Measurements from ENCODE around the gene FAM216B.
A peak's percentile ranks its signal among the peaks of the same experiment; 100 is the strongest.

FAM216B gene

DNA sequence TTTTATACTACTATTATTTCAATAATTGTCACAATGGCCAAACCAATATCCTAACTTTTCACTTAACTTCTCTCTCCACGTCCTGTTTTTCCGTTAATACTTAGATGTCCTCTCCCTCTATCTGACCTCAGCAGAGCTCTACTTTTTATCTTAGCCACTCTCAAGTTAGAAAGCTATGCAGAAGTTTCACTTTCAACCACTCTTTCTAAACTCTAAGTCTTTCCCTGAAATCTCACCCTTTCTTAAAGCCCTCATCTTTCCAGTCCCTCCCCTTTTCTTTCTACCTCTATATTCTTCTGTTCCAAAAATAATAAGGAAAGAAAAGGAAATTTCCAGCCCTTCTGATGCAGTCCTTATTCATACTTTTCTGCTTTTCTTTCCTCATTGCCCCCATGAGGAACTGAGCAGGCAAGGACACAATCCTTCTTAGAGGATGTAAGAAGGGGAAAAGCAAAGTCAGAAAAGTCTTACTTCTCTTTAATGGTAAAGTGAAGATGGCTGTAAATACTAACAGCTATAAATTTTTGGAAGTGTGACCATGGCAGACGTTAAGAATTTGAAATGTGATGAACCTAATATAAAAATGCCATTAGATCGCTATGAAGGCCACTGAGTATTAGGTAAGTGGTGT, 23.0 kb downstream of the FAM216B start:
- no peak for ATAC-seq (ENCODE audit: insufficient read depth, low read depth)

DNA sequence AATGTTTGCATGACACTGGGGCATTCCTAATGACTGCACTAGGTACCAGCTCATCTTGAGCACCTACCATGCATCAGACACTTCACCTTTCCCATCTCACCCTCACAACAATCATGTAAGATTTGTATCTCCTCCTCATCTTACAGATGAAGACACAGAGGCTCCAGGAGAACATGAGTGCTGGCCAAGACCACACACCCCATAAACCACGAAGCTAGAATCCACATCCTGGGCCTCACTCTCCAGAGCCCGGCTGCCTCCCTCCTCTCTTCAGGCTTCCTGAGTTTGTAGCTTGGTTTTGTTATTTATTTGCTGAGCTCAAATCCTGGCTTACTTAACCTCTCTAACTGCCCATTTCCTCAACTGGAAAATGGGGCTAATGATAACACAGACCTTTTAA, 25.9 kb downstream of the FAM216B start:
- Histone ChIP-seq H3K4me2 (ENCODE audit: insufficient read depth, low read length) (no peak overlapping the region), H2AFZ (ENCODE audit: low read depth, low read length) (no peak overlapping the region), H4K20me1 (ENCODE audit: insufficient read depth, low read length) (no peaks in the 10 kb centered on the region), H3K9me3 (ENCODE audit: insufficient read depth, low read length, severe bottlenecking) (no peaks in the 10 kb centered on the region), H3K27ac (ENCODE audit: low read length) (no peak overlapping the region), H3K27me3 (ENCODE audit: insufficient read depth, low read length, poor library complexity) (peaks cover 8% of the 10 kb centered on the region), H3K9ac (ENCODE audit: low read depth, low read length) (no peak overlapping the region), H3K4me1 (ENCODE audit: insufficient read depth, low read length) (peaks cover 6% of the 10 kb centered on the region; the same call in 1 of the 2 replicates), H3K79me2 (ENCODE audit: insufficient read depth, low read length) (no peaks in the 10 kb centered on the region), H3K4me3 (ENCODE audit: low read depth in 1 of 2, low read length in 2 of 2) (no peak overlapping the region), H3K36me3 (ENCODE audit: insufficient read depth, low read length) (no peaks in the 10 kb centered on the region)
- DNase-seq (peak; percentile 27), ATAC-seq (ENCODE audit: insufficient read depth, low read depth) (peak; percentile 88)
- TF ChIP-seq, protein P1, sequence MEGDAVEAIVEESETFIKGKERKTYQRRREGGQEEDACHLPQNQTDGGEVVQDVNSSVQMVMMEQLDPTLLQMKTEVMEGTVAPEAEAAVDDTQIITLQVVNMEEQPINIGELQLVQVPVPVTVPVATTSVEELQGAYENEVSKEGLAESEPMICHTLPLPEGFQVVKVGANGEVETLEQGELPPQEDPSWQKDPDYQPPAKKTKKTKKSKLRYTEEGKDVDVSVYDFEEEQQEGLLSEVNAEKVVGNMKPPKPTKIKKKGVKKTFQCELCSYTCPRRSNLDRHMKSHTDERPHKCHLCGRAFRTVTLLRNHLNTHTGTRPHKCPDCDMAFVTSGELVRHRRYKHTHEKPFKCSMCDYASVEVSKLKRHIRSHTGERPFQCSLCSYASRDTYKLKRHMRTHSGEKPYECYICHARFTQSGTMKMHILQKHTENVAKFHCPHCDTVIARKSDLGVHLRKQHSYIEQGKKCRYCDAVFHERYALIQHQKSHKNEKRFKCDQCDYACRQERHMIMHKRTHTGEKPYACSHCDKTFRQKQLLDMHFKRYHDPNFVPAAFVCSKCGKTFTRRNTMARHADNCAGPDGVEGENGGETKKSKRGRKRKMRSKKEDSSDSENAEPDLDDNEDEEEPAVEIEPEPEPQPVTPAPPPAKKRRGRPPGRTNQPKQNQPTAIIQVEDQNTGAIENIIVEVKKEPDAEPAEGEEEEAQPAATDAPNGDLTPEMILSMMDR (IDR thresholded peaks at IDR 0.05; ENCODE audit: borderline replicate concordance, extremely low read depth, low read length, poor library complexity, severe bottlenecking): no peak
- no peak for TF ChIP-seq EZH2 (IDR thresholded peaks at IDR 0.05; ENCODE audit: borderline replicate concordance, low read depth, low read length, severe bottlenecking)

More for the DNA sequence above, 23.0 kb downstream of the FAM216B start:
- Histone ChIP-seq H3K9me3 (ENCODE audit: insufficient read depth, low read length, severe bottlenecking) (no peaks in the 10 kb centered on the region), H3K27ac (ENCODE audit: low read length) (no peak overlapping the region), H3K27me3 (ENCODE audit: insufficient read depth, low read length, poor library complexity) (peaks cover 8% of the 10 kb centered on the region), H3K4me2 (ENCODE audit: insufficient read depth, low read length) (no peak overlapping the region), H3K9ac (ENCODE audit: low read depth, low read length) (no peak overlapping the region), H3K4me1 (ENCODE audit: insufficient read depth, low read length) (peaks cover 6% of the 10 kb centered on the region; the same call in 1 of the 2 replicates), H3K36me3 (ENCODE audit: insufficient read depth, low read length) (no peaks in the 10 kb centered on the region), H4K20me1 (ENCODE audit: insufficient read depth, low read length) (no peaks in the 10 kb centered on the region), H3K79me2 (ENCODE audit: insufficient read depth, low read length) (no peaks in the 10 kb centered on the region), H3K4me3 (ENCODE audit: low read depth in 1 of 2, low read length in 2 of 2) (no peak overlapping the region), H2AFZ (ENCODE audit: low read depth, low read length) (no peak overlapping the region)
- DNase-seq: no peak
- TF ChIP-seq, protein P1 (IDR thresholded peaks at IDR 0.05; ENCODE audit: borderline replicate concordance, extremely low read depth, low read length, poor library complexity, severe bottlenecking): no peak
- TF ChIP-seq EZH2 (IDR thresholded peaks at IDR 0.05; ENCODE audit: borderline replicate concordance, low read depth, low read length, severe bottlenecking): no peak

GRCh38 chr13:42807866-42808265, 26.5 kb downstream of the FAM216B start:
- DNase-seq: no peak
- H3K27ac ChIP-seq (ENCODE audit: low read length): no peak overlapping the region
- no peaks in the 10 kb centered on the region for H3K9me3 ChIP-seq (ENCODE audit: insufficient read depth, low read length, severe bottlenecking)
- H2AFZ ChIP-seq (ENCODE audit: low read depth, low read length): no peak overlapping the region
- H3K4me2 ChIP-seq (ENCODE audit: insufficient read depth, low read length): no peak overlapping the region
- H3K9ac ChIP-seq (ENCODE audit: low read depth, low read length): no peak overlapping the region
- H3K79me2 ChIP-seq (ENCODE audit: insufficient read depth, low read length): no peaks in the 10 kb centered on the region
- ATAC-seq (ENCODE audit: insufficient read depth, low read depth): no peak
- no peak for TF ChIP-seq EZH2 (IDR thresholded peaks at IDR 0.05; ENCODE audit: borderline replicate concordance, low read depth, low read length, severe bottlenecking)
- TF ChIP-seq, protein P1 (IDR thresholded peaks at IDR 0.05; ENCODE audit: borderline replicate concordance, extremely low read depth, low read length, poor library complexity, severe bottlenecking): no peak
- H3K36me3 ChIP-seq (ENCODE audit: insufficient read depth, low read length): no peaks in the 10 kb centered on the region
- H3K27me3 ChIP-seq (ENCODE audit: insufficient read depth, low read length, poor library complexity): peaks cover 8% of the 10 kb centered on the region
- no peak overlapping the region for H3K4me3 ChIP-seq (ENCODE audit: low read depth in 1 of 2, low read length in 2 of 2)
- H4K20me1 ChIP-seq (ENCODE audit: insufficient read depth, low read length): no peaks in the 10 kb centered on the region
- H3K4me1 ChIP-seq (ENCODE audit: insufficient read depth, low read length): peaks cover 6% of the 10 kb centered on the region; the same call in 1 of the 2 replicates
